Spleen (tissue), 11 donors: Measurements from ENCODE around the gene AK9. TPM values are rescaled to one million over a fixed set of nuclear protein-coding genes. Genes with fewer than 3 reads are reported as not detected.
"Not testable (repeated sequence)": the region's sequence is repeated elsewhere in the genome, so short reads cannot be mapped to it uniquely, and the experiment has no call there.

Experiments
- DNase-seq: peaks from one replicate; pipeline ENCODE4 v3.0.0-alpha.2; 2020
- H3K27ac ChIP-seq, 8 donors: fragments of 200-600 bp; sonication (generic) in 7 of 8; 1 replicate in 4 of 8; 2 replicates in 4 of 8; pipeline versions ENCODE4 v1.5.0 to v1.8.0; 2016 to 2021; ENCODE audit warnings: inconsistent platforms in 4 of 8, mild to moderate bottlenecking in 4 of 8, moderate library complexity in 1 of 8
- H3K27me3 ChIP-seq, 7 donors: fragments of 200-600 bp; sonication (generic) in 6 of 7; replicated peaks in 1 of 7; 1 replicate in 4 of 7; 2 replicates in 3 of 7; pipeline versions ENCODE4 v1.5.0 to v1.8.0; 2016 to 2021; ENCODE audit warnings: inconsistent platforms in 3 of 7, mild to moderate bottlenecking in 1 of 7
- H3K36me3 ChIP-seq, 6 donors: fragments of 200-600 bp; sonication (generic) in 5 of 6; 1 replicate in 4 of 6; 2 replicates in 2 of 6; pipeline versions ENCODE4 v1.5.0 to v1.8.0; 2016 to 2021; ENCODE audit warnings: inconsistent platforms in 2 of 6
- H3K4me1 ChIP-seq, 6 donors: fragments of 200-600 bp; sonication (generic) in 5 of 6; 1 replicate in 3 of 6; 2 replicates in 3 of 6; pipeline versions ENCODE4 v1.5.0 to v1.8.0; 2016 to 2021; ENCODE audit warnings: inconsistent platforms in 3 of 6
- H3K4me3 ChIP-seq, 8 donors: fragments of 200-600 bp; sonication (generic) in 7 of 8; 1 replicate in 4 of 8; 2 replicates in 4 of 8; pipeline versions ENCODE4 v1.5.0 to v1.8.0; 2016 to 2021; ENCODE audit warnings: inconsistent platforms in 4 of 8, mild to moderate bottlenecking in 4 of 8, moderate library complexity in 2 of 8
- H3K9me3 ChIP-seq, 8 donors: fragments of 200-600 bp; sonication (generic) in 7 of 8; 1 replicate in 4 of 8; 2 replicates in 4 of 8; pipeline versions ENCODE4 v1.5.0 to v1.8.0; 2016 to 2021; ENCODE audit warnings: inconsistent platforms in 4 of 8
- CTCF ChIP-seq, 11 experiments: fragments of 200-600 bp in 7 of 11; fragments of 450-650 bp in 4 of 11; sonication (generic) in 4 of 11; IDR thresholded peaks in 8 of 11; conservative IDR thresholded peaks in 3 of 11; 1 replicate in 7 of 11; 2 replicates in 4 of 11; pipeline versions ENCODE4 v1.4.0 to v1.8.0; 2016 to 2021; ENCODE audit warnings: antibody characterized with exemption in 11 of 11, inconsistent platforms in 4 of 11, mild to moderate bottlenecking in 1 of 11
- POLR2A ChIP-seq, 3 donors: fragments of 450-650 bp; IDR thresholded peaks; one replicate each; pipeline ENCODE4 v1.5.1; 2017; ENCODE audit warnings: antibody characterized with exemption in 3 of 3, mild to moderate bottlenecking in 1 of 3
- POLR2AphosphoS5 ChIP-seq, 3 donors: sonication (generic); formaldehyde crosslinking; IDR thresholded peaks; one replicate each; pipeline ENCODE4 v1.5.1; 2017; ENCODE audit warnings: antibody characterized with exemption in 3 of 3
- WGBS, 5 donors: extraction: QIAGEN DNeasy Blood & Tissue Kit in 3 of 5; methylation state at CpG; one replicate each; pipeline versions ENCODE4 v1.1.5 to v1.1.7; 2013 to 2018; 5-methylcytosine and 5-hydroxymethylcytosine counted together
- intact Hi-C: fragments of 100-400 bp; cut with DNase I; formaldehyde crosslinking; loops from one replicate; pipeline ENCODE4 v1.15.0; 2023; ENCODE audit warnings: low total_unique reads
- polyA plus RNA-seq, 3 donors: library from polyadenylated mRNA; stranded (reverse); fragments of 200-250 nt; gene quantifications; one replicate each; pipeline ENCODE4 v1.2.1, GENCODE V29; 2013
- total RNA-seq, 7 donors: library from RNA; depleted of rRNA in 3 of 7; stranded (reverse); fragments of >200 nt in 3 of 7; fragmentation: NEBNext Ultra II Directional in 4 of 7; extraction: Animal tissue kit (Norgen Biotek cat#: 25700) in 4 of 7; gene quantifications; one replicate each; pipeline versions ENCODE4 v1.1.0 to v1.2.1, GENCODE V29; 2016 to 2021
- donor health status: healthy with polysubstance abuse.
- donor health status: DM: no; HTN: no; CAD: no; lungs with moderate emphysema.
- donor health status: DM: no; HTN: no; CAD: no.
- donor health status: Bipolar disorder and iron deficiency.
- donor health status: healthy.
- donor health status: DM: no; HTN: no; CAD: no.
- donor health status: DM: yes; HTN: yes; CAD: no.

Gene AK9
- total and polyA plus RNA-seq, 10 donors: 3.8 to 24.9 (median 11.5) TPM

- peaks cover 0 to 86% (median 18%) of the 10 kb centered on the region in 6 donors for H3K36me3 ChIP-seq
- peaks cover 0 to 16% (median 6%) of the 10 kb centered on the region in 6 donors for H3K4me1 ChIP-seq
- no peak overlapping the region for H3K27ac ChIP-seq
- no peaks in the 10 kb centered on the region for H3K27me3 ChIP-seq
- TF ChIP-seq POLR2A (IDR thresholded peaks at IDR 0.05): no peak
- no peak for TF ChIP-seq POLR2AphosphoS5 (IDR thresholded peaks at IDR 0.05)
- no peak for TF ChIP-seq CTCF (IDR thresholded peaks at IDR 0.05 in 8 of 11, conservative IDR thresholded peaks at IDR 0.05 in 3 of 11)
- DNase-seq: no peak
- 86 to 96% (median 90%) methylated on average over 2 of the region's 2 CpGs for WGBS, 5 donors
- H3K9me3 ChIP-seq: no peaks in the 10 kb centered on the region
- intact Hi-C loops: no loop called here
- H3K4me3 ChIP-seq: no peak overlapping the region
Observed at GRCh38 chr6:109738667-109739066, 47.7 kb upstream of the AK9 start.

- H3K4me3 ChIP-seq: no peak overlapping the region
- 89 to 100% (median 94%) methylated on average over 1 of the region's 1 CpG for WGBS, 5 donors
- peaks cover 0 to 16% (median 6%) of the 10 kb centered on the region in 6 donors for H3K4me1 ChIP-seq
- no peak overlapping the region for H3K27ac ChIP-seq
- H3K9me3 ChIP-seq: no peaks in the 10 kb centered on the region
- H3K27me3 ChIP-seq: no peaks in the 10 kb centered on the region
- no peak for DNase-seq
- peaks cover 0 to 86% (median 17%) of the 10 kb centered on the region in 6 donors for H3K36me3 ChIP-seq
- TF ChIP-seq POLR2AphosphoS5 (IDR thresholded peaks at IDR 0.05): no peak
- no peak for TF ChIP-seq POLR2A (IDR thresholded peaks at IDR 0.05)
- TF ChIP-seq CTCF (IDR thresholded peaks at IDR 0.05 in 8 of 11, conservative IDR thresholded peaks at IDR 0.05 in 3 of 11): no peak
- intact Hi-C loops: no loop called here
Observed at GRCh38 chr6:109738255-109738654, 47.3 kb upstream of the AK9 start.

GRCh38 chr6:109736273-109737025, 45.4 kb upstream of the AK9 start:
- TF ChIP-seq POLR2A (IDR thresholded peaks at IDR 0.05): no peak
- WGBS, 5 donors: 89 to 100% (median 94%) methylated on average over 1 of the region's 1 CpG
- peaks cover 0 to 13% (median 2%) of the 10 kb centered on the region in 6 donors for H3K4me1 ChIP-seq
- no peaks in the 10 kb centered on the region for H3K9me3 ChIP-seq
- no peak for DNase-seq
- no peak overlapping the region for H3K4me3 ChIP-seq
- H3K27ac ChIP-seq: no peak overlapping the region
- intact Hi-C loops: no loop called here
- no peaks in the 10 kb centered on the region for H3K27me3 ChIP-seq
- peaks cover 0 to 97% (median 16%) of the 10 kb centered on the region in 6 donors for H3K36me3 ChIP-seq

- H3K27ac ChIP-seq, DNase-seq, H3K9me3 ChIP-seq, intact Hi-C loops, H3K4me3 ChIP-seq, H3K27me3 ChIP-seq, H3K4me1 ChIP-seq: not testable (repeated sequence)
- 94 to 100% (median 96%) methylated on average over 3 of the region's 3 CpGs for WGBS, 5 donors
- H3K36me3 ChIP-seq: peaks cover 0 to 72% (median 7%) of the 10 kb centered on the region in 6 donors
Observed at GRCh38 chr6:109725250-109725649, 34.2 kb upstream of the AK9 start.

- intact Hi-C loops: no loop called here
- WGBS, 5 donors: 74 to 89% (median 83%) methylated on average over 3 of the region's 3 CpGs
Observed at GRCh38 chr6:109722564-109723254, 31.7 kb upstream of the AK9 start.

More at GRCh38 chr6:109722564-109723254, 31.7 kb upstream of the AK9 start:
- Histone ChIP-seq H3K36me3 (peaks cover 0 to 81% (median 16%) of the 10 kb centered on the region in 6 donors), H3K27ac (peak overlapping the region in 3 of 8 donors; percentile 15 to 59 (median 32)), H3K4me3 (no peak overlapping the region), H3K9me3 (peaks cover 0 to 6% (median 4%) of the 10 kb centered on the region in 8 donors), H3K4me1 (peaks cover 0 to 5% (median 0%) of the 10 kb centered on the region in 6 donors), H3K27me3 (no peaks in the 10 kb centered on the region)
- DNase-seq: no peak
- TF ChIP-seq POLR2AphosphoS5 (IDR thresholded peaks at IDR 0.05) (no peak), POLR2A (IDR thresholded peaks at IDR 0.05) (no peak), CTCF (IDR thresholded peaks at IDR 0.05 in 8 of 11, conservative IDR thresholded peaks at IDR 0.05 in 3 of 11) (no peak)
